Measurements from ENCODE around the gene HSPB9.

HSPB9 gene

DNA sequence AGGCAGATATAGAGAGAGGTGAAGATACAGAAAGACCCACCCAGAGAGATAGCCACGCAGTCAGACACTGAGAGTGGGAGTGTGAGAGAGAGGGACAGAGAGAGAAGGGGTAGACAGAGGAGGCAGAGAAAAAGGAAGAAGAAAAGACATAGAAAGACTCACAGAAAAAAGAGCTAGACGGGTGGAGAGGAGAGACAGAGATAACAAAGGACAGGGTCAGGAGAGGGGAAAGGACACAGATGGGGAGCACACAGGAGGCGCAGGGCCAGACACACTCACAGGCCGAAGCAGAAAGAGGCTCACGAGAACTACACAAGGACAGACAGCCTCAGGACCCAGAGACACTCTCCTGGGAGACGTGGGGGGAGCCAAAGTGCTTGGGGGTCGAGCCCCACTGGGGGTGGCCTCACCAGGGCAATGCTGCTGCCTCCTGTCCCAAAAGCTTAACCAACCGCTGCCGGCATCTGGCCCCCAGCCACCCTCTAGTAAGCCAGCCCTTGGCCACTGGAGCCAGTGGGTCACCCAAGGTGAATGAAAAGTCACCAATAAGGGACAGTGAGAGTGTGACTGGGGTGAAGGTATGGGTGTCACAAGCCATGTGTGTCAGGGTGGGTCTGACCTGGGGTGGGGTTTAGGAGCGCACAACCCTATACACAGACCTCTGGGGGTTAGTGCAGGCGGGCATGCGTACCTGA lies 28.1 kb upstream of the HSPB9 start:
- Mint-ChIP-seq H3K4me3 (no peak overlapping the region), H3K36me3 (ENCODE audit: low read depth) (no peaks in the 10 kb centered on the region), H3K27me3 (peaks cover 25% of the 10 kb centered on the region), H3K4me1 (peaks cover 9% of the 10 kb centered on the region), H3K9me3 (no peaks in the 10 kb centered on the region), H3K27ac (no peak overlapping the region)
- no peak for DNase-seq
- ATAC-seq, result no peak

DNA sequence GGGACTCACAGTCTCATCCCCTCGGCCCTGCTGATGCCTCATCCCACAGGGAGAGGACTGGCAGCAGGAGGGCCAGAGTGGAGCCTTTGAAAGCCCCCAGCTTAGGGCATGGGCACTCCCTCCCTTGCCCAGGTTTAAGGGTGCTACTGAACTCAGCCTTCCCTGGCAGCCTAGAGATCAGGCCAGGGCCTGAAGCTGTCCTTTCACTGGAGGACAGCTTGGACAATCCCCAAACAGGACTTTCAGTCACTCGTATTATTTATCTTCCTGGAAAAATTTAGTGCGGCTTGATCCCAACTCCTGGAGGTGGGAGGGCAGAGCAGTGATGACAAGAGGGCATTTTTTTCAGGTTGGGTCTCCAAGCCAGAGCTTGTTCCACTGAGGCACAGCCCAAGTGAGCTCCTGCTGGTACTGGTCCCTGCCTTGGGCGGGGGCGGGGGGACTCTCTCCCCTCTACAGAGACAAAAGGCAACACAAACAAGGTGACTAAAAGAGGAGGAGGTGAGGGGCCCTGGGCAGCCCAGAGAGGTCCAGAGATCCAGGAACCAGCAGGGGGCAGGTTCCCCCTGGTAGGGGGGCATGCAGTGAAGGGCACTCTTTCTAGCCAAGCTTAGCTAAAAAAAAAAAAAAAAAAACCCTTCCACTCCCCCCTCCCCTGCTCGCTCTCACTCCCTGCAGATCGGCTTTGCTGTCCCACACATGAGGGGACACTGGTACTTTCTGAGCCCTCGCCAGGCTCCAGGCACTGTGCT lies 26.1 kb upstream of the HSPB9 start:
- Mint-ChIP-seq H3K27ac (no peak overlapping the region), H3K27me3 (peaks cover 23% of the 10 kb centered on the region), H3K36me3 (ENCODE audit: low read depth) (no peaks in the 10 kb centered on the region), H3K9me3 (no peaks in the 10 kb centered on the region), H3K4me1 (peaks cover 9% of the 10 kb centered on the region), H3K4me3 (no peak overlapping the region)
- ATAC-seq (no peak), DNase-seq (no peak)

DNA sequence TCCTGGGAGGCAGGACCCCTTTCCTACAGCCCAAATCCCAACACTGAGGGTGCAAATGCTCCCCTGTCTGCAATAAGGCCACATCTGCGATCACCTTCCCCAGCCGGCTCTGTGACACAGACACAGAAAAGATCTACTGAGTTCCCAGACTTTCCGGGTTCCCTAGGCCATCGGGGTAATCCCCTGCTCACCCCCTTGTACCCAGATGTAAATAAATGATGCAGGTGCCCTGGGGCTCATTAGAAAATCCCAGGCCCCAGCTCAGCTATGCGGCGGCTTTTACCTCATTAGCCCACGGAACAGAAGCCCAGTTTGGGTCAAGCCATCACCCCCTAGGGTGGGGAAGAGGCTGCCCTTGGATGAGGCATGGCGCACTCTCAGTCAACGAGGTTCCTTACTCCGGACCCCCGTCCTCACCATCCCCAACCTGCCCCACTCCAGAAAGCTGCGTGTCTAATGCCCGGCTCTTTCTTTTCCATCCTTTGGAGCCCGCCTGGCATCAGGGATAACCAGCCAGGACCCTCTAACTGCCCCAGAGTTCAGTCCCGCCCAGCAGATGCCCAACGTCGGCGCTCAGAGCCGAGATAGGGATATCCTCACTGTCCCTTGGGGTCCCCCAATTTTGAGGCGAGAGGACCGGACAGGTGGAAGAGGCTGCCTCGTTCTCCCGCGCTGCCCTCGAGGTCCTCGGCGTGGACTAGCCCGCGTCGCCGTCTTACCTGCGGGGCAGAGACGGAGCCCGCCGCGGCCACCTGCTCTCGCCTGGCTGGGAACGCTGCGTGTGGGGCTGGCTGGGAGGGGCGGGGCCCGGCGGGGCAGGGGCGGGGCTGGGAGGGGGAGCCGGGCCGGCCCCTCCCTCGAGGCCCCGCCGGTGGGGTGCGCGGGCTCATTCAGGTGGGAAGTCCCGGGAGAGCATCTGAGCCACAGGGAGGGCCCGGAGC lies 24.6 kb upstream of the HSPB9 start, which contains the start of gene ZNF385C:
Gene ZNF385C (minus strand): TSS at position 783 of the 941 bp plus-strand sequence. CDS start 35,417 bp downstream, outside the sequence.
- Mint-ChIP-seq H3K4me1 (peaks cover 9% of the 10 kb centered on the region), H3K4me3 (peak within 1 kb of the TSS; percentile 24), H3K9me3 (no peaks in the 10 kb centered on the region), H3K27me3 (peaks cover 23% of the 10 kb centered on the region), H3K36me3 (ENCODE audit: low read depth) (no peaks in the 10 kb centered on the region), H3K27ac (no peak within 1 kb of the TSS)
- DNase-seq (peak; percentile 53), ATAC-seq (peak; percentile 44)

DNA sequence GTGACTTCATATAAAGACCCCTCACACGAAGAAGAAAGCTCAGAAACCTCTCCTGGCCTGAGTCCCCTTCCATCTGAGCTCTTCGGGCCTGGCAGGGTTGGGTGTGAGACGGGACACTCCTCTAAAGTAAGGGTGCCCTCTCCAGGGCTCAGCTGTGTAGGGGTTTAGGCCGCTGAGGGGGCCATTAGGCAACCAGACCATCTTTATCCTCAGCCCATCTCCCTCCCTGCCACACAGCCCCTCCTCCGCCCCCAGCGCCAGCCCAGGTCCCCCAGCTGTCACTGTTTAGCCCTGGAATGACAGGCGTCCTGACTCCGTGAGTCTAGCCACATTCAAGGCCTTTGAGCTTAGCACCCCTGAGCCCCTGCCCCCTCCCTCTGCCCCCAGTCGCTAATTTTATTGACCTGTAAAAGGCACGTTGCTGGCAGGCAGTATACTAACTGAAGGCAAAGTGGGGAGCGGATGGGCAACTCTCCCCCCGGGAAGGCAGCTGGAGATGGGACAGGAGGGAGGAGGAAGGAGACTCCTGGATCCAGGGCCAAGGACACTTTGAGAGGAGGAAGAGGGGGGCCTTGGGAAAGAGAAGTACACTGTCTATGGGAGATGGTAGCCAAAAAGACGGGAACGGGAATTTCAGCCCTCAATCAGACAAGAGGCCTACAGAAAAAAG lies 23.7 kb upstream of the HSPB9 start:
- no peak for DNase-seq
- Mint-ChIP-seq H3K36me3 (ENCODE audit: low read depth) (no peaks in the 10 kb centered on the region), H3K9me3 (no peaks in the 10 kb centered on the region), H3K27me3 (peaks cover 23% of the 10 kb centered on the region), H3K4me3 (no peak overlapping the region), H3K4me1 (peaks cover 9% of the 10 kb centered on the region), H3K27ac (no peak overlapping the region)
- ATAC-seq, result no peak

DNA sequence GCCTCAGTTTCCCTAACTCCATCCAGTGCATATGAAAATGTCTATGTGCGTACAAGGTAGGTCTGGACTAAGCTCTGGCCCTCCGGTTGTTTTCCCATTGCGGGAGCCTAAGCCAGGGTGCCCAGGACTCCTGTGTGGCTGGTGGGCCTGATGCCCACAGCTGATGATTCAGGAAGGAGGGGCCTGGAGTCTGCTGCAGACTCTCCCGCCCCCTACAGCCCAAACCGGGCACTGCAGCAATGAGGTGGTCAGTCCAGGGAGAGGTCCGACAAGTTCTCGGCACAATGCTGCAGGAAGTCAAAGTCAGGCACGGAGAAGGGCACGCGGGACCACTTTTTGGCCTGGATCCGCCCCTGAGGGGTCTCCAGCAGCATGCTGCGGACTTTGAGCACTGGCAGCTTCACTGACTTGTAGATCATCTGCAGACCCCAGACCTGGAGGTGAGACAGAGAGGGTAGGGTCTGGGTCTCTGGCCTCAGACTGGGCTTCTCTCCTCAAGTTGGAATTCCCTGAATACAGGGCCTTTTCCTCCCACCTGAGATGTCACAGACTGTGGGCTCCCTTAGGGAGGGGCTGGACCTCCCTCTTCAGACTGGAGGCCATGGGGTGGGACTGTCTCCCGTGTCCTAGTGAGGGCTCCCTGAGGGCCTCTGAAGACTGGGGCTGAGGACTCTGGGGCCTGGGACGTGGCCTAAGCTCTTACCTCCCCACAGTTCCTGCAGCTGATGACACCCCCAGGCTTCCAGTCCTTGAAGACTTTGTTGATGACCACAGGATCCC lies 20.9 kb upstream of the HSPB9 start:
- no peaks in the 10 kb centered on the region for H3K36me3 Mint-ChIP-seq (ENCODE audit: low read depth)
- H3K9me3 Mint-ChIP-seq, result no peaks in the 10 kb centered on the region
- H3K27me3 Mint-ChIP-seq, result peaks cover 15% of the 10 kb centered on the region
- peaks cover 9% of the 10 kb centered on the region for H3K4me1 Mint-ChIP-seq
- no peak overlapping the region for H3K27ac Mint-ChIP-seq
- peak; percentile 89 for DNase-seq
- H3K4me3 Mint-ChIP-seq, result no peak overlapping the region
- peak; percentile 64 for ATAC-seq

DNA sequence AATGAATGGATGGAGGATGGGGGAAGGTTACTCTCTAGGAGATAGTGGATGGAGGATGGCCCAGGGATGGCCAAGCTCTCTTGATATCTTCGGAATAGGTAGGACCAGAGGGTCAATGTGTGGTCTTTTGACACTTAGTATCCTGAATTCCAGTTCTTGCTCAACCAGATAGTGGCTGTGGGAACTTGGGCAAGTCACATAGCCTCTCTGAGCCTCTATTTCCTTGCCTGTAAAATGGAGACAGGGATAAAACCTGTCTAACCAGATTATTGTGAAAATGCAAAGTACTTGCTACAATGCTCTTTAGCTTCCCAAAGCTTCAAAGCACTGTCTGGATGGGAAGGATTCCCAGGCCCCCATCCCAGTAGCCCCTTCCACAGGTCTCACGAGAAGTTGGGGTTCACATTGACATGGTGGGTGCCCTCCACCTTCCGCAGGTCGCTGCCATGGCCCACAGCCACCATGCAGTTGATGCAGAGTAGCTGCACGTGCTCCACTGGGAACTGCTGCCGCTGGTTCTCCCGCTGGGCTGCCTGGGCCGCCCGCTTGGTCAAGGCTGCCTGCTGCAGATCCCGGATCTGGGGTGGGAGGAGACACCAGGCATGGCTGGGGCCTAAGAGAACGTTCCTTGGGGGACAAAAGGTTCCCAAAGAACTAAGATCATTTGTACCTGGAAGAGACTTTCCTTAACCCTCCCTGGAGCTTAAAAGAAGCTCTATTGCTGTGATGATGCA lies 19.2 kb upstream of the HSPB9 start:
- H3K27me3 Mint-ChIP-seq, result no peaks in the 10 kb centered on the region
- no peak overlapping the region for H3K4me3 Mint-ChIP-seq
- peaks cover 10% of the 10 kb centered on the region for H3K4me1 Mint-ChIP-seq
- H3K36me3 Mint-ChIP-seq (ENCODE audit: low read depth), result no peaks in the 10 kb centered on the region
- no peak overlapping the region for H3K27ac Mint-ChIP-seq
- ATAC-seq (no peak), DNase-seq (no peak)
- H3K9me3 Mint-ChIP-seq, result no peaks in the 10 kb centered on the region

DNA sequence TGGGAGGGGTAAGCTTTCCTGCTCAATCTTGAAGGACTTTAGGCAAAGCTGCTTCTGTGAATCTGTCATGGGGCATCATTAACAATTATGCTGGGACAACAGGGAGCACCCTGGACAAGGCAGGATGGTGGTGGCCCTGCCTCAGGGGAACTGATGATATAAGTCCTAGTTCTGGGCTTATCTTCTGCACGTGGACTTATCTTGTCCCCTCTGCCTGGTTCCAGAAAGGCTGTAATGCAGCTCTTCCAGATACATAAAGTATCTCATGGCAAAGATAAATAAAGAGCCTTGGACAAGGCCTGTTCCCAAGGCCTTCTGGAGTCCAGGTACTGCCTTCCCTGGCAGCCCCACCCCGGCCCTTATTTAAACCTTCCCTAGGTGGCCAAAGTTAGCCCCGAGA lies 18.3 kb upstream of the HSPB9 start:
- Mint-ChIP-seq H3K27ac (no peak overlapping the region), H3K4me1 (peaks cover 10% of the 10 kb centered on the region), H3K4me3 (no peak overlapping the region), H3K9me3 (no peaks in the 10 kb centered on the region), H3K36me3 (ENCODE audit: low read depth) (no peaks in the 10 kb centered on the region), H3K27me3 (no peaks in the 10 kb centered on the region)
- DNase-seq (no peak), ATAC-seq (no peak)

DNA sequence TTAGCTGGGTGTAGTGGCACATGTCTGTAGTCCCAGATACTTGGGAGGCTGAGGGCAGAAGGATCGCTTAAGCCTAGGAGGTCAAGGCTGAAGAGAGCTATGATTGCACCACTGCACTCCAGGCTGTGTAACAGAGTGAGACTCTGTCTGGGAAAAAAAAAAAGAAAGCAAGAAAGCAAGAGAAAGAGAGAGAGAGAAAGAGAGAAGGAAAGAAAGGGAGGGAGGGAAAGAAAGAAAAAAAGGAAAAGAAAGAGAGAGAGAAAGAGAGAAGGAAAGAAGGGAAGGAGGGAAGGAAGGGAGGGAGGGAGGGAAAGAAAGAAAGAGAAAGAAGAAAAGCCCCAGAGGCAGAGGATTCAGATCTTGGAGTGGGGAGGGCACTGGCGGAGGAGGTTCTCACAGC lies 16.6 kb upstream of the HSPB9 start:
- no peaks in the 10 kb centered on the region for H3K9me3 Mint-ChIP-seq
- H3K36me3 Mint-ChIP-seq (ENCODE audit: low read depth), result no peaks in the 10 kb centered on the region
- H3K27me3 Mint-ChIP-seq, result no peaks in the 10 kb centered on the region
- H3K4me1 Mint-ChIP-seq, result peaks cover 16% of the 10 kb centered on the region
- no peak overlapping the region for H3K27ac Mint-ChIP-seq
- ATAC-seq, result no peak
- no peak overlapping the region for H3K4me3 Mint-ChIP-seq
- DNase-seq, result no peak

DNA sequence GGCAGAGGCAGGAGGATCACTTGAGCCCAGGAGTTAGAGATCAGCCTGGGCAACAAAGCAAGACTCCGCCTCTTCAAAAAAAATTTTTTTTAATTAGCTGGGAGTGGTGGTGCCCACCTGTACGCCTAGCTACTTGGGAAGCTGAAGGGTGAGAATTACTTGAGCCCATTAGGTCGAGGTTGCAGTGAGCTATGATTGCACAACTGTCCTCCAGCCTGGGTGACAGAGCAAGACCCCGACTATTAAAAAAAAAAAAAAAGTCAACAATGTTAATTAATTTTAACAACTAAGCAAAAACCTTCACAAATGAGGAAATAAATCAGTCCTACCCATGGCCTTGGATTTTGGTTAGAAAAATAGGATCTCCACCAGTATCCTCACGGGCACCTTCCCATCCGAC lies 15.5 kb upstream of the HSPB9 start:
- H3K4me1 Mint-ChIP-seq, result peaks cover 26% of the 10 kb centered on the region
- no peak overlapping the region for H3K27ac Mint-ChIP-seq
- no peaks in the 10 kb centered on the region for H3K27me3 Mint-ChIP-seq
- no peak overlapping the region for H3K4me3 Mint-ChIP-seq
- no peaks in the 10 kb centered on the region for H3K9me3 Mint-ChIP-seq
- no peak for ATAC-seq
- no peak for DNase-seq
- no peaks in the 10 kb centered on the region for H3K36me3 Mint-ChIP-seq (ENCODE audit: low read depth)

DNA sequence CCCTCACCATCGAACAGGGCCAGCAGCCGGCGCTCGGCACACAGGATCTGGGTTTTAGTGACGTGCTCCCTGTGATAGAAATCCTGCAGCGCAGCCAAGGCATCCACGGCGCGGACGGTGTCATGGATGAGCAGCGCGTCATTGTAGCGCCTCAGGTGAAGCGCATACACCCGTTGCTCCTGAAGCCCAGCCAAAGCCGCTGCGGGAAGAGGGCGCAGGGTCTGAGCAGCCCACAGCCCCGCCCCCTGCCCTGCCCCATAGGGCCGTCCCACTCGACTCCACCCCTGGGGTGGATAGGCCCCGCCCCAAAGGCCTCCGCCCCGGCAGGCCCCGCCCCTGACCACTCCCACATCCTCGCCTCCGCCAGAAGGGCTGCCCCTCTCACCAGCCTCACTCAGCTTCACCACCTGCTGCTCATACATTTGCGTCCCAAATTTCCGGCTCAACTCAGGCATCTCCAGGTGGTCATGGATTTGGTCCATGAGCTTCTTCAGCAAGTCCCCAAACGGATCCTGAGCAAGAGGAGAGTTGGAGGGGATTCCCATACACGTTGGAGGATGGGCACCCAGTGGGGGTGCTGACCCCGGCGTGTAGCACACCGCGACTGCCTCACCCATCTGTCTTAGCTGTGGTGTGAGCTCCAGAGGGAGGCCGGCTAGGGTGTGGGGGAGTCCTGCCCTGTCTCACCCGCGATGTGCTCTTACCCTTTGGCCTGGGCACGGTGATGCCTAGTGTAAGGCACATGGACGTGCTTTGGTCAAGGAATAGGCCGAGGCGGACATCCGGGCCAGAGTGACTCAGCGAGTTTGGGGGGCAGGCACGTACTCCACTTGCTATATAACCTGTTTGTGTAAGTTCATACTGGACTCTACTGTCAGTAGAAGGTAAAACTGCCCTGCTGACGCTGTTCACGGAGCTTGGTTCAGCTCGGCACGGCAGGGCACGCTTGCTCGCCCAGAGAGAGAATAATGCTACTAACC lies 14.7 kb upstream of the HSPB9 start:
- DNase-seq, result peak; percentile 97
- peaks cover 32% of the 10 kb centered on the region for H3K4me1 Mint-ChIP-seq

DNA sequence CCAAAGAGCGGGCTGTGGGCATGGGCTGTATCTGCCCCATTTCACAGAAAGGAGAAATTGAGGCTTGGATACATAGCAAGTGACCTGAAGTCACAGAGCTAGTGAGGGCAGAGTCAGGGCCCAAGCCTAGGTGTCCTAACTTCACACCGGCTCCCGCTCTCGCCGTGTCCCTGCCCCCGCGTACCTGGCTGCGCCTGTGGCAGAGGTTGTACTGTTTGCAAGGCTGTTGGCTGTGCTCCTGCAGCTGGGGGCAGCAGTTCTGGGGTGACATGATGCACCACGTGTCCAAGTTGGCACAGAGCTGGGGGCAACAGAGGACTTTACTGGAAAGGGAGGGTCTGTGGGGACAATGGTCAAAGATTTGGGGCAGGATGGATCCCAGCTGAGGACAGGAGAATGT lies 13.5 kb upstream of the HSPB9 start:
- no peak overlapping the region for H3K4me3 Mint-ChIP-seq
- no peaks in the 10 kb centered on the region for H3K9me3 Mint-ChIP-seq
- no peak for ATAC-seq
- H3K27me3 Mint-ChIP-seq, result no peaks in the 10 kb centered on the region
- H3K36me3 Mint-ChIP-seq (ENCODE audit: low read depth), result no peaks in the 10 kb centered on the region
- DNase-seq, result no peak
- H3K27ac Mint-ChIP-seq, result no peak overlapping the region
- H3K4me1 Mint-ChIP-seq, result peaks cover 32% of the 10 kb centered on the region

More for the DNA sequence above, 14.7 kb upstream of the HSPB9 start:
- no peaks in the 10 kb centered on the region for H3K9me3 Mint-ChIP-seq
- H3K36me3 Mint-ChIP-seq (ENCODE audit: low read depth), result no peaks in the 10 kb centered on the region
- ATAC-seq, result peak; percentile 85
- H3K27ac Mint-ChIP-seq, result peak overlapping the region; percentile 31
- no peaks in the 10 kb centered on the region for H3K27me3 Mint-ChIP-seq
- peak overlapping the region; percentile 57 for H3K4me3 Mint-ChIP-seq
